Coronary artery (tissue), 2 donors: ENCODE data around the gene PPP6C.
A peak's percentile ranks its signal among the peaks of the same experiment; 100 is the strongest.

Experiments
- DNase-seq: peaks from one replicate; pipeline ENCODE4 v3.0.0-alpha.2; 2017; ENCODE audit warnings: low spot score
- H3K27ac ChIP-seq, 2 donors: fragments of 200-600 bp; sonication (generic); one replicate each; pipeline ENCODE4 v1.5.1; 2016 to 2019
- H3K4me3 ChIP-seq: fragments of 200-600 bp; sonication (generic); 2 replicates; pipeline ENCODE4 v1.5.1; 2016; ENCODE audit warnings: mild to moderate bottlenecking, moderate library complexity
- CTCF ChIP-seq: fragments of 200-600 bp; sonication (generic); IDR thresholded peaks from one replicate; pipeline ENCODE4 v1.5.1; 2019; ENCODE audit warnings: antibody characterized with exemption

The PPP6C gene

GRCh38 chr9:125137200-125137599, 52.4 kb downstream of the PPP6C start:
- no peak overlapping the region for H3K4me3 ChIP-seq
- no peak for DNase-seq
- H3K27ac ChIP-seq = no peak overlapping the region
- no peak for TF ChIP-seq CTCF

GRCh38 chr9:125134976-125135375, 54.6 kb downstream of the PPP6C start:
- Histone ChIP-seq H3K4me3 (no peak overlapping the region), H3K27ac (no peak overlapping the region)
- no peak for TF ChIP-seq CTCF
- DNase-seq = no peak

GRCh38 chr9:125133403-125134329, 55.9 kb downstream of the PPP6C start:
- Histone ChIP-seq H3K27ac (no peak overlapping the region), H3K4me3 (no peak overlapping the region)
- TF ChIP-seq CTCF = no peak
- no peak for DNase-seq

- Histone ChIP-seq H3K4me3 (no peak overlapping the region), H3K27ac (no peak overlapping the region)
- no peak for TF ChIP-seq CTCF
- no peak for DNase-seq
These were observed 57.8 kb downstream of the PPP6C start for GRCh38 chr9:125131778-125132177.

- Histone ChIP-seq H3K27ac (peak overlapping the region in 1 of 2 donors; percentile 59), H3K4me3 (no peak overlapping the region)
- DNase-seq = peak; percentile 87
These were observed 63.4 kb downstream of the PPP6C start for GRCh38 chr9:125126019-125126746.

GRCh38 chr9:125125523-125125922, 64.1 kb downstream of the PPP6C start:
- TF ChIP-seq CTCF = no peak
- H3K27ac ChIP-seq = peak overlapping the region in 1 of 2 donors; percentile 59
- no peak overlapping the region for H3K4me3 ChIP-seq
- DNase-seq = no peak

More at GRCh38 chr9:125126019-125126746, 63.4 kb downstream of the PPP6C start:
- TF ChIP-seq CTCF = no peak
